Activated CD8-positive, alpha-beta memory T cell treated with anti-CD3 and anti-CD28 coated beads, Interleukin-2, amount 50 U/mL, for 48 hours (primary cell): ENCODE measurements around the gene TPO.
"Not testable (repeated sequence)": the region's sequence is repeated elsewhere in the genome, so short reads cannot be mapped to it uniquely, and the experiment has no call there.

Experiments used
- DNase-seq: peaks from one replicate; pipeline ENCODE4 v3.0.0-alpha.2; 2020

Gene TPO

GRCh38 chr2:1413156-1413710, at the start of gene TPO:
TPO (plus strand) TSS chr2:1413463; CDS start chr2:1414409, 946 bp downstream.
- DNase-seq = no peak

DNA sequence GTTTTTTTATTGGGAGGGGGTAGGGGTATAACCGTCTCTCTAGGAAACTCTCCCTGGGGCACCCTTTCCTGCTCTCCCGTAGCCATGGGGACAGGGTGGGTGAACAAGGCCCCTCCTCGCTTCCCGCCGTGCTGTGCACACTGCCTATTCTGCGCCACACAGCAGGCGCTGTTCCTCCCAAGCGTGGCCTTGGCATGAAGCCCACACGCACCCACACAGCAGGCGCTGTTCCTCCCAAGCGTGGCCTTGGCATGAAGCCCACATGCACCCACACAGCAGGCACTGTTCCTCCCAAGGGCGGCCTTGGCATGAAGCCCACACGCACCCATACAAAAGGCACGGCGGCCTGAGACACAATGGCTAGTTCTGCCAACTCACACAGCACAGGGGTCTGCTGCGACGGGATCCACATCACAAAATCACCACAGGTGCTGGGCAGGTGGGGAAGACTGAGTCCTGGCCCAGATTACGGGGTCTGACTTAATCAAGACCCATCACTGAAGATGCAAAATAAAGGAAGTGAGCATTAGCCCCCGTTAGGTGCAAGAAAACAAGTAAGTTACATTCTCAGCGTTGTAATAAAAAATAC, 46.6 kb upstream of the TPO start:
- no peak for DNase-seq

DNA sequence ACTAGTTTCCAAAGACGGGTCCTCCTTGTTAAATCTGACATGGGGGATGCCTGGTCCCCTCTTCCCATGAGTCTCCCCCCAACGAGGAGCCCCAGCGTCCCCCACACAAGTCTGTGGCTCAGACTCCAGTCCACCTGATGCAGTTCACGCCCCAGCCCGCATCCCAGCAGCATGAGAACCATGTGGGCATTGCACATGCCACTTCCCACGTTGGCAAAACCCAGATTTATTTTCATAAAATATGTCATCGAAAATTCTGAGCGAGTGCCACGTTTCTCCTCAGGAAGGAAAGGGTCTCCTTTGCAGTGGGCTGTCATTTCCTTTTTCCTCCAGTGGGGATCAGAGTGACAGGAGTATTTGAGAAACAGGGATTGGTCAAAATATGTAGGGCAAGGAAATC, 45.7 kb upstream of the TPO start:
- no peak for DNase-seq

DNA sequence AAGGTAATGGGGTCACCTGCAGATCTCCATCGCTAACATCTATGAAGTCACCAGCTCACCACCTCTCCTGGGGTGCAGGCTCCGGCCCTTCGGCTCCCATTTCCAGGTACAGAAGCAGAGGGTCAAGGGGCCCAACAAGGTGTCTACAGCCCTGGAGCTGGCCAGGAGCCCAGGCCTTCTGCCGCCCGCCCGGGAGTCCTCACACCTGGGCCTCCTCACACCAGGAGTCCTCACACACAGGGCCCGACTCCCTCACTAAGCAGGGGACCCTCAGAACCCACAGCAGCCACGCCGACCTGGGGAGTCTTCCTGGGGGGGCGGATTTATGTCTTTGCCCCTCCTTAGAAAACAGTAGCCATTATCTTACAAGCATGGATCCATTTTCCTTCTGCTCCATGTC, 43.4 kb upstream of the TPO start:
- DNase-seq = no peak

DNA sequence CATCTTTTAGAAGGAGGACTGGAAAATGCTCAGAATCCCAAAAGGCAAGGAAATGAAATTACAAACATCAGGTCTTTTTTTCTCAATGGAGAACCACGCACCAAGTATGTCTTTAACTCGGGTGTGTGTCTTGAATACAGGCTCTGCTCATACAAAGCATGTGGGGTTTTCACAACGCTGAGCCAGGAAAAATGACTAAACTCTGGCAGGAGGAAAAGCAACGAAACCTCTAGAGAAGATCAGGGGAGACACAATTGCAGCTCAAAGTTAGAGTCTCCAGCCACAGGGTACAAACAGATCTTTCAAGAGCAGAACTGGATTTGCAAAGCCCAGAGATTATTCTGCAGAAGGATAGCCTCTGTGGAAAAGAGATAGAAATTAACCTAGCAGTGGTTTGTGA, 42.8 kb upstream of the TPO start:
- no peak for DNase-seq

- DNase-seq = no peak
These were observed 42.2 kb upstream of the TPO start for GRCh38 chr2:1371082-1371481.

DNA sequence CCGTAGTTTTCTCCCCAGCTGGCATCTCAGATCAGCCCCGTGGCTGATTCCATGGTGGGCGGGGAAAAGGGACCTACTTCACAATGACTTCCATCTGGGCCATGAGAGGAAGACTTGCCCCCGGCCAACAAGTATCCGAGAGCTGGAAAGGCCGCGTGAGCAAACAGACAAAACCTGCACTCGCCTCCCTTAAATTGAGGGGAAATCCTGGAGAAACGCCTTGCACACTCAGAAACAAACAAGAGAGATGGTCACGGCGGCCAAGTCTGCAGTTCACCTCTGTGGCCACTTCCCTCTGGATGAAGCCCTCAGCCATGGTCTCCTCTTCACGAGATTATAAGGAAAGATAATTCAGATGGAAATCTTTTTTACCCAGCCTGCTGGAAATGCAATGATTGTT, 39.4 kb upstream of the TPO start:
- no peak for DNase-seq

- DNase-seq = no peak
These were observed 39.0 kb upstream of the TPO start for GRCh38 chr2:1374287-1374686.

DNA sequence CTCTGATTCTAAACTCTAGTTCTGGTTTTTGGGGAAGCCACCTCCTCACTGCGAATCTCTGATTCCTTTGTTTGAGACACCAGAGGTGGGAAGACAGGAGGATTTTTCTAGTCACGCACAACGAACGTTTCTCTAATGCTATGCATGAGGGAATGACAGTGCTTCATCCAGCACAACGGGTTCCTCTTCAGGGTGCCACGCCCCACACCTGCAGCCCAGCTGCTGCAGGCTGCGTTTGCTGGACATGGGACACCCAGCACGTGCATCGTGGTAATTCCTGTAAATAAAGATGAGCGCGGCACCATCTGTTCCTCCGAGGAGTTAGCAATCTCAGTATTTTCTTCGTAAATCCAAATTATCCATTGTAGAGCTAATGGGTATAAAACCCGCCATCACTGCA, 37.5 kb upstream of the TPO start:
- no peak for DNase-seq

DNA sequence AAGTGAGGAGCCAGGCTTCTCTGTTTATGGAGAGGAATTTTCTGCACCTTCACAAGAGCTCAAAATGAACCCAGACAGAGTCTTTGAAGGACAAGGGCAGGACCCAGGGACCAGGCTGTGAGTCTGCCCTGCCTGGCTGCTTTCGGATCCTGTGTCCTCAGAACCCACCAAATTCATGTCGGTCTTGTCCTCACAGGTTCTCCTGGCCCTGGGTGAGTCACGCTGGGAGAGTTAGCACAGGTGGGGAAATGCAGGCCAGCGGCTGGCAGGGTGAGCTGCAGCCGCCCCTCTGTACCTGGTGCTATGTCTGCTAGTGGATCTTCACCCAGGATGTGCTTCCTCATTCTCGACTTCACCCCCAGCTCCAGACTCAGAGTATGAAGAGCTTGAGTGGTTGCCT, 35.8 kb upstream of the TPO start:
- DNase-seq = no peak

DNA sequence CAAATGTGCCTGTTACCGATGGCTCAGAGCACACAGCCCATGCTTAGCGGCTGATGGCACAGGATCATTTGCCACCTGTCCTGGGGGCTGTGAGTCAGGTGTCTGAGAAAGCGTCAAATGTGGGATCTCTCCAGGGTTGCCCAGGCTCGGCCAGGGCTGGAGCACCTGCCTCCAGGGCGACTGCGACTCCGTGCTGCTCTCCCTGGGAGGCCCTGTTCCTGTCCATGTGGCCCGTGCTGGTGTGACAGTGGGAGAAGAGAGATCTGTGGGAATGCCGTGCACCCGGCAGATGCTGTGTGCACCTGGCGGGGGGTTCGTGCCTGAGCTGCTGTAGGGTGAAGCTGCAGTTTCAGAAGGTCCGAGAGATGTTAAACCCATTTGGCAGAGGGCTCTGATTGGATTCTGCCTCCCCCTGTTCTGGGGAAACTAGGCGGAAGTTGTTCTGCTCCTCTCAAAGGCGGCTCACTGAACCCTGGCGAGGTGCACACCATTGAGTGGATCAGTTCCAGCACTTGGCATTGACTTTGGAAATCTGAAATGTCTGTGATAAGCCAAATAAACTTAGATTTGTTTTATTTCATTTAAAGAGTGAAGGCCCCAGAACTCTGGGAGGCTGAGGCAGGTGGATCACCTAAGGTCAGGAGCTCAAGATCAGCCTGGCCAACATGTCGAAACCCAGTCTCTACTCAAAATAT, 34.7 kb upstream of the TPO start:
- DNase-seq = no peak

GRCh38 chr2:1381644-1382043, 31.6 kb upstream of the TPO start:
- DNase-seq = no peak

GRCh38 chr2:1387954-1388725, 25.1 kb upstream of the TPO start:
- not testable (repeated sequence) for DNase-seq

DNA sequence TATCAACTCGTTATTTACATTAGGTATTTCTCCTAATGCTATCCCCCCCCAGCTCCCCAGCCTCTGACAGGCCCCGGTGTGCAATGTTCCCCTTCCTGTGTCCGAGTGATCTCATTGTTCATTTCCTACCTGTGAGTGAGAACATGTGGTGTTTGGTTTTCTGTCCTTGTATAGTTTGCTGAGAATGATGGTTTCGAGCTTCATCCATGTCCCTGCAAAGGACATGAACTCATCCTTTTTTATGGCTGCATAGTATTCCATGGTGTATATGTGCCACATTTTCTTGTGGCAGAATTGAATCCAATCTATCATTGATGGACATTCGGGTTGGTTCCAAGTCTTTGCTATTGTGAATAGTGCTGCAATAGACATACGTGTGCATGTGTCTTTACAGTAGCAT, 23.1 kb upstream of the TPO start:
- not testable (repeated sequence) for DNase-seq

GRCh38 chr2:1393321-1393720, 19.9 kb upstream of the TPO start:
- no peak for DNase-seq

GRCh38 chr2:1394709-1395408, 18.4 kb upstream of the TPO start:
- no peak for DNase-seq

GRCh38 chr2:1397350-1397749, 15.9 kb upstream of the TPO start:
- no peak for DNase-seq

DNA sequence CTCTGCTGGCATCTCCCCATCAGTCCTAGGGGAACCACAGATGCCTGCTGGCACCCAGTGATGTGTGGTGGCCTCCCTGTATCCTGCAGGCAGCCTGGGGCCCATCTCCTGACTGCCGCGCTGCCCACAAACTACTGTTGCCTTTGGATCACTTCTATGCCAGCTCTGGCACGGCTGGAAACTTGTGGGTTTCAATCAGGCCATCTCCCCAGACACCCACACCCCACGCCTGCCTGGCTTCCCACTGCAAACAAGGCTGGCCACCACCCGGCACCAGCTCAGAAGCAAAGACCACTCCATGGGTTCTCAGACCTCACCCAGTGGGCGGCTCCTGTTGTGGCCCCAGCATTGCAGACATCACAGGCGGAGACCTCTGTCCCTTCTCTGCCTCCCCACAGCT, 15.1 kb upstream of the TPO start:
- no peak for DNase-seq

DNA sequence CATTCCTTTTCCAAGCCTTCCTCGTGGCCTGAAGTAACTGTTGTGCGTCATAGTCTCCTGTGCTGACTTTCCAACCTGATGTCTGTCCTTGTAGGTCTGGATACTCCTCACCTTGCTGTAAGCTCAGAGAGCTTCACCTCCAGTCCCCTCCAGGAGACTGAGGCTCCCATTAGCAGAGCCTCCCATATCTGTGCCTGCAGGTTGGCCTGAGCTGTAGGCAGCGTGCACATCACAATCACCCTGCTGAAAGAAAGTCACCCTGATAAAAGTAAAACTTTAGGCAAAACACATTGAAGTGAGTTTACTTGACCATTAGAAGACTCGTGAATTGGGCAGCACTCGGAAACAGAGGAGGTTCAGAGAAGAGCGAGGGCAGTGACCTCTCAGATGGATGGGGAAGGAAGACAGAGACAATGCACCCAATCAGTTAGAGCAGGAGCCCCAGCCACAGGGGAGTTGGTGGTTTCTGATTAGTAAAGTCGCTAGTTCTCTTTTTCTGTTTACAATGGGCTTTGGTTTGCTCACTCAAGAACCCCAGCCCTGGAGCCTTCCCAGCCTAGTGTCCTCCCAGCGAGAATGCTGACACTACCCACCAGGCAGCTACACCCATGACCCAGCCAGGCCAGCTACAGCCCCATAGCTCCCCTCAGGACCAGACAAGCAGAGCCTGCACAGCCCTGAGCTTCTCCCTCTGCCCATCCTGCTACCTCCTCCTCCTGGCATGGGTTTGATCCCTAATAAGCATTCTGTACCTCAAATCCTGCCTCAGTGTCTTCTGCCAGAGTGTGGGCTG, 12.1 kb upstream of the TPO start:
- DNase-seq = no peak

- DNase-seq = no peak
These were observed 11.2 kb upstream of the TPO start for GRCh38 chr2:1402064-1402463.

GRCh38 chr2:1403565-1403964, 9.7 kb upstream of the TPO start:
- DNase-seq = no peak

DNA sequence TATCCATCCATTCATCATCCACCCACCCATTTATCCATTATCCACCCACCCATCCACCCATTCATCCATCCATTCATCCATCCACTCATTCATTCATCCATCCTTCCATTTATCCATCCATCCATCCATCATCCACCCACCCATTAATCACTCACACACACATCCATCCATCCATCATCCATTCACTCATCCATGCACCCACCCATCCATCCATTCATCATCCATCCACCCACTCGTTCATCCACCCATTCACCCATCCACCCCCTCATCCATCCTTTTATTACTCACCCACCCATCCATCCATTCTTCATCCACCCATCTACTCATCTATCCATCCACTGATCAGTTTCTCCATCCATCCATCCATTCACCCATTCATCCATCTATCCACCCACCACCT, 8.1 kb upstream of the TPO start:
- DNase-seq = no peak

GRCh38 chr2:1405967-1406366, 7.3 kb upstream of the TPO start:
- no peak for DNase-seq
